Activated T-cell treated with anti-CD3 and anti-CD28 coated beads for 1 hour (primary cell): ENCODE measurements around the gene TMEM61.
"Not testable (repeated sequence)": the region's sequence is repeated elsewhere in the genome, so short reads cannot be mapped to it uniquely, and the experiment has no call there.

Experiments used
- DNase-seq: peaks from one replicate; pipeline ENCODE4 v3.0.0-alpha.2; 2020; ENCODE audit warnings: low read depth

The TMEM61 gene

GRCh38 chr1:55001311-55001710, 20.9 kb downstream of the TMEM61 start:
- no peak for DNase-seq

GRCh38 chr1:55002686-55003085, 22.3 kb downstream of the TMEM61 start:
- DNase-seq: no peak

GRCh38 chr1:55005351-55006140, 25.1 kb downstream of the TMEM61 start:
- no peak for DNase-seq

GRCh38 chr1:55006931-55007330, 26.5 kb downstream of the TMEM61 start:
- no peak for DNase-seq

- no peak for DNase-seq
Measured at GRCh38 chr1:55007625-55008024, 27.2 kb downstream of the TMEM61 start.

- no peak for DNase-seq
Measured at GRCh38 chr1:55010194-55010886, 29.9 kb downstream of the TMEM61 start.

- DNase-seq: no peak
Measured at GRCh38 chr1:55010887-55011217, 30.4 kb downstream of the TMEM61 start.

- DNase-seq: no peak
Measured at GRCh38 chr1:55012661-55013060, 32.2 kb downstream of the TMEM61 start.

GRCh38 chr1:55015123-55015522, 34.7 kb downstream of the TMEM61 start:
- no peak for DNase-seq

GRCh38 chr1:55015731-55016620, 35.5 kb downstream of the TMEM61 start:
- no peak for DNase-seq

- DNase-seq: no peak
Measured at GRCh38 chr1:55018395-55018794, 38.0 kb downstream of the TMEM61 start.

GRCh38 chr1:55021942-55022546, 41.6 kb downstream of the TMEM61 start:
- DNase-seq: peak; percentile 43

- DNase-seq: not testable (repeated sequence)
Measured at GRCh38 chr1:55024163-55024562, 43.7 kb downstream of the TMEM61 start.

GRCh38 chr1:55026682-55027081, 46.3 kb downstream of the TMEM61 start:
- not testable (repeated sequence) for DNase-seq

GRCh38 chr1:55031098-55031497, 50.7 kb downstream of the TMEM61 start:
- not testable (repeated sequence) for DNase-seq

- DNase-seq: no peak
Measured at GRCh38 chr1:55033265-55033614, 52.8 kb downstream of the TMEM61 start.

- DNase-seq: no peak
Measured at GRCh38 chr1:55034476-55035133, 54.2 kb downstream of the TMEM61 start.

- DNase-seq: no peak
Measured at GRCh38 chr1:55035904-55036303, 55.5 kb downstream of the TMEM61 start.

- no peak for DNase-seq
Measured at GRCh38 chr1:55037733-55038551, 57.5 kb downstream of the TMEM61 start.

GRCh38 chr1:55038552-55038838, 58.1 kb downstream of the TMEM61 start:
- DNase-seq: no peak

GRCh38 chr1:55038974-55039341, 58.5 kb downstream of the TMEM61 start:
- DNase-seq: no peak
